ENCODE results near the gene PREX1.

The PREX1 gene

DNA sequence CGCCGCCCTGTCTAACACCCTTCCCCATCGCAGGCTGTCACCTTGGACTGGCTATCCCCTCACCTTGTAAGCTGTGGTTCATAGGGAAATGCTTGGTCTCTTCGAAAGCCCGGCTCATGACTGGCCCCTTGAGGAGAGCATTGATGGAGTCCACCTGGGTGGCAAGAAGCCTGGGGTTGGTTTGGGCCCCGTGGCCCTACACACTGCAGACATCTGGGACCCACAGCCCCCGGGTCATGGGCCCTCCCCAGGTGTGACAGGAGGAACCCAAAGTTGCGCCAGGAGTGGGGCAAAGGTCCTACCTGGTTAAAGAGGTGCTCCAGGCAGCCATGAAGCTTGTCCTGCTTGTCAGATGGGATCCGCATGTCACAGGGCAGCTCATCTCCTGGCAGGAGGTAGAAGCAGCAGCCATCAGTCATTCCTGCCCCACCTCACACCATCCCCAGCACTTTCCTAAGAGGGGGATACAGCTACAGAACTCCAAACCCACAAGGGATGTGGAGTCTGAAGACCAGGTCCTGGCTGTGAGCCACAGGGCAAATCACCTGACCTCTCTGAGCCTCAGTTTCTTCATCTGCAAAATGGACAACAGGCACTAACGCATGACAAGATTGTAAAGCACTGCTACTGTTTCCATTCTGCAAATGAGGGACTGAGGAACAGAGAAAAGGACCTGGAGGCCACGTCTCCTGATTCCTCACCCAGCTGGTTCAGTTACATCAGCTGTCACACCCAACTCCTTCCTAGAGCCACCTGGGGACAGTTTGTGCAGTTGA lies 185.5 kb downstream of the PREX1 start:
- no peak for DNase-seq (ENCODE audit: low read depth in 1 of 2, low spot score in 1 of 2)

GRCh38 chr20:48640871-48641270 lies 186.9 kb downstream of the PREX1 start:
- no peak for DNase-seq (ENCODE audit: low read depth in 1 of 2, low spot score in 1 of 2)

- no peak for DNase-seq (ENCODE audit: low read depth in 1 of 2, low spot score in 1 of 2)
Measured at GRCh38 chr20:48639899-48640298, 187.9 kb downstream of the PREX1 start.

GRCh38 chr20:48638546-48638945 lies 189.3 kb downstream of the PREX1 start:
- DNase-seq (ENCODE audit: low read depth in 1 of 2, low spot score in 1 of 2), result no peak

GRCh38 chr20:48637461-48637860 lies 190.3 kb downstream of the PREX1 start:
- DNase-seq (ENCODE audit: low read depth in 1 of 2, low spot score in 1 of 2), result no peak

GRCh38 chr20:48636301-48636700 lies 191.5 kb downstream of the PREX1 start:
- no peak for DNase-seq (ENCODE audit: low read depth in 1 of 2, low spot score in 1 of 2)

- peak; percentile 38 to 54 for DNase-seq (ENCODE audit: low read depth in 1 of 2, low spot score in 1 of 2)
Measured at GRCh38 chr20:48635791-48636267, 192.0 kb downstream of the PREX1 start.

DNA sequence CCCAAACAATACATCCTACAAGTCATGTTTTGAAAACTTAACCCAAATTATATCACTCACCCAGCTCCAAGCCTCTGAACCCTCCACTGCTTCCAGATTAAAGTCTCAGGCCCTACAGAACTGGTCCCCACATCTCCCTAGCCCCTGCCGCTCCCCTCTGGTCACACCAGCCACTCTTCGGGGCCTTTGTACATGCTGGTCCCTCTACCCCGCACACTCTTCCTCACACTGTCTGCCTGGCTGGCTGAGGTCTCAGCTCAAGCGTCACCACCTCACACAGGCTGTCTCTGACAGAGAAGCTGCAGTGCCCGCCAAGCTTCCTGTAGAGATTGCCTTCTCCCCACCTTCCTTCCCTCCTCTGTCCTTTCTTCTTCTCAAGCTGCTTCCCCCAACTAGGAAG lies 192.4 kb downstream of the PREX1 start:
- no peak for DNase-seq (ENCODE audit: low read depth in 1 of 2, low spot score in 1 of 2)

DNA sequence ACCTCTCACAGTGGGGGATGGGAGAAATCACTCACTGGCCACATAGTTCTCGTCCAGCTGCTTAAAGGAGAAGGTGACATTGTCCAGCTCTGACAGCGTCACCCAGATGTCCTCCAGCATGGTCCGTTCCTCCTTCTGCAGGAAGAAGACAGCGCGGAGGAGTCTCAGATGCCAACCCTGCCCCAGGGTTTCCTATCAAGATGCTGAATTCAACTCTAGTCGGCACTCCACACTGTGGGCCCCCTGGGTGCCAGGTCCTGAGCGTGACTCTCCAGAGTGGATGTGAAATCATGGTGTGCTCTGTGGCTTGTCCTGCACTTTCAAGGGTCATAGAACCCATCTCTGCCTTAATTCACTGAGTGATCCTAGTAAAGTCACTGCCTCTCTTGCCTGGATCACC lies 193.2 kb downstream of the PREX1 start:
- no peak for DNase-seq (ENCODE audit: low read depth in 1 of 2, low spot score in 1 of 2)

DNA sequence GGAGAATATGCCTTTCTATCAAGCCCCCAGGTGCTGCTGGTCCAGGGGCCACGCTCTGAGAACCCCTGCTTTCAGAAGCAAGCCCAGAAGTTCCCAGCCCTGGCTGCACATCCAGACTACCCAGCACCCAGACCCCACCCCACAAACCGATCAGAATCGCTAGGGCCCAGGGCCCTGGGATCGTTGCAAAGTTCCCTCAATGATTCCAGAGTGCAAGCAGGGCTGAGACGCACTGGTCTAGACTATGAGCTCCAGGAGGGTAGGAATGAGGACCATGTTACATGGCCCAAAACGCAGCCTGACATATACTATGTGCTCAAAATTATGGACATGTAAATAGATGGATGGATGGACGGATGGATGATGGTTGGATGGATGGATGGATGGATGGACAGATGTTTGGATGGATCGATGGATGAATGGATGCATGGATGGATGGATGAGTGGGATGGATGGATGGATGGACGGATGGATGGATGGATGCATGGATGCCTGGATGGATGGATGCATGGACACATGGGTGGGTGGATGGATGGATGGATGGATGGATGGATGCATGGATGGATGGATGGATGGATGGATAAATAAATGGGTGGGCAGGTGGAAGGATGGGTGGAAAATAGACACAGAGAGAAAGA lies 194.1 kb downstream of the PREX1 start:
- no peak for DNase-seq (ENCODE audit: low read depth in 1 of 2, low spot score in 1 of 2)

- DNase-seq (ENCODE audit: low read depth in 1 of 2, low spot score in 1 of 2), result no peak
Measured at GRCh38 chr20:48632825-48633619, 194.8 kb downstream of the PREX1 start.

DNA sequence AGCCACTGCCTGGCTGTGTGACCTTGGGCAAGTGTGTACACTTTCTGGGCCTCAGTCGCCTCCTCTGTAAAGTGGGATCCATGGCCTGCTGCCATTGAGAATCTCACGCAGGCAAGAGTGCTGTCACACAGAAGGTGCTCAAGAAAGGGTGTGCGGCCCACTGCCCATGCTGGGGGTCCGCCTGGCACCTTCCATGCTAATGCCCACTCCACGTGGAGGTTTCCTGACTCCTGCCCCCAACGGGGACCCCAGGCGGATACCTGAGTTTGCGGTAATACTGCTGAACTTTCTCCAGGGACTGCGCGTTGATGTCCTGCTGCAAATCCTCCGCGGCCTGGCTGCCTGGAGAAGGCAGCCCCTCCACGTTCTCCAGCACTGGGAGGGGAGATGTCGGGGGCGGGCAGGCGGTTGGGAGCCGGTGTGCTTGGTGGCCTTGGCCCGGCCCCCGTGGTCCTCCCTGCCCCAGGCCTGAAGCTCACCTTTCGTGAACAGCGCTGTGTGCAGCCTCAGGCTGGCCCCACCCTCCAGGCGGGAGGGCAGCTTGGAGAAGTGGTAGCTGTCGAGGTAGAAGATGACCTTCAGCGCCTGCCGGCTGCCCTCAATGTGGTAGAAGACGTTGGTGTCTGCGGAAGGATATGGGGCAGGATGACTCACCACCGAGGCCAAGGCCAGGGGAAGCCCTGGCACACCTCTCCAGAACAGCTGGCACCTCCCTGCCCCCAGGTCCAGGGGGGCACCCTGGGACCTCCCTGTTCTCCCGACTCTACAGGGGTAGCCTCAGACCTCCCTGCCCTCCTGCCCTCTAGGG lies 195.6 kb downstream of the PREX1 start:
- no peak for DNase-seq (ENCODE audit: low read depth in 1 of 2, low spot score in 1 of 2)

GRCh38 chr20:48631114-48632016 lies 196.4 kb downstream of the PREX1 start:
- no peak for DNase-seq (ENCODE audit: low read depth in 1 of 2, low spot score in 1 of 2)

DNA sequence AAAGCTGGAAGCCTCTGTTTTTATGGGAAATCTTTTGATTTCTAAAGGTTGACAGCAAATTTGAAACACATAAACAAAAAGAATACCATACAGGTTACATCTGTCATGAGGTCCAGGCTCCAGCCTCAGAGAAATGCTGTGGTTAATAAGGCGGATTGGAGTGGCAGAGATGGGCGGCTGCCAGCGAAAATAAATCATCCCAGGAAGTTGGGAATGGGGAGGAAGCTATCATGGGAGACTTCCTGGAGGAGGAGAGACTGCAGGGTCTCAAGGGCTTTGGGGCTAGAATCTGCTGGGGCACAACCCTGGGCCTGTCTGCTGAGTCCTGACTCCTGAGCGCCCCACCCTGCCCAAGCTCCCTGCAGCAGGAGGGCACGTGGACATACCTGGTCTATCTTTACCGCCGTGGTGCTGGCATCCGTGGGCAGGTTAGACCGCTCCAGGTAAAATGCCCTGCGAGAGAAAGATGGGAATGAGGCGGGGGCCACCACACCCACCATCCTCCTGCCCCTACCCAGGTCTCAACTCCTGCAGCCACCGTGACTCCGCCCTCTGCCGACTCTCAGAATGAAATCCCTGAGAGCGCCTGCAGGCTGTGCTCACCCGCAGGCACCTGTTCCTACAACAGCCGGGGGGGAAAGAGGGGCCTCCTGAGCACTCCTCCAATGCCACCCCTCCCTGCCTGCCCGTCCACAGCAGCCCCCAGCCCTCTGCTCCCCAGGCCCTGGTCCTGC lies 197.3 kb downstream of the PREX1 start:
- DNase-seq (ENCODE audit: low read depth in 1 of 2, low spot score in 1 of 2), result no peak

GRCh38 chr20:48629960-48630315 lies 197.9 kb downstream of the PREX1 start:
- DNase-seq (ENCODE audit: low read depth in 1 of 2, low spot score in 1 of 2), result no peak

GRCh38 chr20:48629069-48629959 lies 198.5 kb downstream of the PREX1 start:
- DNase-seq (ENCODE audit: low read depth in 1 of 2, low spot score in 1 of 2), result no peak

DNA sequence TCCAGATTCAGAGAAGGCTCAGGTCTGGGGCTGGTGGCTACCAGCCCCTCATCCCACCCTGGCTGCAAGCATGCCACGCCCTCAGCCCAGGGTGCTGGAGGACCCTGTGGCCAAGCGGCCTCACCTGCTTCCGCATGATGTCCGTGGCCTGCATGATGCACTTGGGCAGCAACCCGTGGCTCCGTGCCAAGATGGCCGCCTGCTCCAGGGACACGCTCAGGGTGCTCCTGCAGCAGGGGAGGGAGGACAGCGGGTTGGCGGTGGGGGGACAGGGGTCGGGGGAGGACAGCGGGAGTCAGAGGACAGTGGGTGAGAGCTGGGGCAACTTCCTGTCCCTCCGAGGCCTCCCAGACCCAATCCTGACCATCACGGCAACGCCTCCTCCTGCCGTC lies 200.1 kb downstream of the PREX1 start:
- DNase-seq (ENCODE audit: low read depth in 1 of 2, low spot score in 1 of 2), result no peak

DNA sequence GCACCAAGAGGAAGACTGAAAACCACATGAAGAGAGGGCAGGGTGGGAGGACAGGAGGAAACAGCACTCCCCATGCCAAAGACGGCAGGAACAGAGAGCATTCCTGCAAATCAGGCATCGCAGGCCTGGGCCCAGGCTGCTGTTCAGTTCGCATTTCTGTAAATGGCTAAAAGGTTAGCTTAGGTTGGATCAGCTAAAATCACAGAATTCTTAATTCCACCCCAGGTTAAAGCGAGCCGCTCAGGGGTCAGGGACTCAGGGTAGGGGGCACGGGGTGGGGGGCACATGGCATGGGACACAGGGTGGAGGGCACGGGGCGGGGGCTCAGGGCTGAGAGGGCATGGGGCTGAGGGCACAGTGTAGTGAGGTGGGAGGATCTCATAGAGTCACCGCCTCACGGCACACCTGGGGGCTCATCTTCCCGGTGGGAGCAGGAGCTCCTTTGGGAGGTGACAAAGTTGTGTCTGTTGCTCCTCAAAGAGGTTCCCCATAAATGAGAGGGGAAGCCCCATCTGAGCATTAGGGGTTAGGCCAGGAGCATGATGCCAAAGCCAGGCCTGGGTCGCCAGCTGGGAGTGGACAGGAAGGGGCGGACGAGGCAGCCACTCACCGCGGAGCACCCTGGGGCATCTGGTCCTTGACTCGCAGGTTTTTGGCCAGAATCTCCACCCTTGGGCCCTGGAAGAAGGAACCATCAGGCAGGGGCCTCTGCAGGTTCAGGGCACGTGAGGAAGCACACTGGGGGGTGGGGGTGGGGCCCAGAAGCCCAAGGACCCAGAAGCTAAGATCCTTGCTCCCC lies 200.7 kb downstream of the PREX1 start:
- DNase-seq (ENCODE audit: low read depth in 1 of 2, low spot score in 1 of 2), result no peak

Data from stimulated activated CD4-positive, alpha-beta T cell treated with anti-CD3 and anti-CD28 coated beads, Interleukin-15, amount 100 ng/mL, for 1 hour (primary cell).